HG02571 (cell line): ENCODE data around the gene SETD1B.

Experiments used
- ATAC-seq: cut with Tn5 transposase; IDR thresholded peaks from one replicate; pipeline ENCODE4 v1.9.1; 2021; ENCODE audit warnings: mild to moderate bottlenecking, moderate library complexity; ENCODE audit not compliant: unreplicated experiment

Gene SETD1B

DNA sequence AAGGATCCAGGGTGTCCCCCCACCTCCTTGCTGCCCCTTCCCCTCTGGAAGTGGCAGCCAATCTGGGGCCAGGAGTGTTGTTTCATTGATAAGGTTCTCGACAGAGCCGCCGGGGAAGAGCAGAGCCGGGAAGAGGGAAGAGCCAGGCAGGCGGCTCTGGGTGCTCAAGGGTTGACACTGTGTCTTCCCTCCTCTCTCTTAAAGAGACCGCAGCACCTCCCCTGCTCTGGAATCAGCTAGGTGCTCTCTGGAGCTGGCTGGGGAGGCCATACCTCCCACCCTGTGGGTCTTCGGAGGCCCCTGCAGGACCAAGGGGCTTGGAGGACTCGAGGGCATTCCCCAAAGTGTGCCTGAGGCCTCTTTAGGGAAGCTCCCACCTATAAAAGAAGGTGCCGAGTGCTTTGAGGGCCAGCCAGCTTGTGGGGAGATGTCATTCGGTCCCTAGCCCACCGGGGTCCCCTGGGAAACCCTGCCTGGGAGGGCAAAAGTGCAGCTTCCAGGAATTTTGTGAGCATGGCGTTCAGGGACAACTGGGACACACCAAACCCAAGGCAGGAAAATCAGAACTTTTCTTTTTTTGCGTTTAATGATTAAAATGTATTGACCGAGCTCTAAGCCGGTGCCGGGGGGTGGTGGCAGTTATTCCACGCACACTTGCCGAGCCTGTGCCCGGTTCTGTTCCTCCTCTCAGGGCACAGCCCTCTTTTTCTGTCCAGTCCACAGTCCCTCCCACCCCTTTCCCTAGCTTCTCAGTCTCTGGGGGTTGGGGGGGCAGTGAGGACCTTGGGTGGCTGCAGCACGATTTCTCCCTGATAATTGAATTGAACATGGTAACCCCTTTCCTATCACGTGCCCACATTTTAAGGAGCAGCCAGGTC, 3.0 kb downstream of the SETD1B start:
- no peak for ATAC-seq

DNA sequence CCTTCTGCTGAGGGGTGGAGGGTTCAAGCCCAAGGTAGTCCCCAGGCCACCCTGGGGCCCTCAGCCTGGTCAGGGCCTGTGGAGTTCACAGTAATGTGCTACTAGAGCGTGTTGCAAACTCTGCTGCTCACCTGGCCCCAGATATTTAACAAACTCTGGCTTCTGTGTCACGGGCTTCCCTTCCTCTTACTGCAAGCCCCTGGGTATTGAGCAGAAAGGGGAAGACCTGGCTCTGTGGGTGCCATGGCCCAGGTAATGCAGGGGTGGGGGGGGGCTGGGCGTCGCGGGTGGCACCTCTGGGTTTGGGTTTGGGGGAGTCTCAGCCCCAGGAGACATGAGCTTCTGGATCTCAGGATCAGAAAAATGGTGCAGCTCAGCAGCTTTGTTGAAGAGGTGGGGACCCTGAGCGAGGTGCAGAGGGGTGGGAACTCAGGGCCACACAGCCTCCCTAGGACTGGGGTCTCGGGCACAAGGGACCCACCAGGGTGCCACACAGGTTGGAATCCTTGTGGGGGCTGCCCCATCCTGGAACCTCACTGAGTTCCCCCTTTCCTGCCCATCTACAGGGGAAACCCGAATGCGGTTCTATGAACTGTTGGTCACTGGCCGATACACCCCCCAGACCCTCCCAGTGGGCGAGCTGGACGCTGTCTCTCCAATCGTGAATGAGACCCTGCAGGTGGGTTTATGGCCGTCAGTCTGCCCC, 4.0 kb downstream of the SETD1B start:
- ATAC-seq, result no peak

DNA sequence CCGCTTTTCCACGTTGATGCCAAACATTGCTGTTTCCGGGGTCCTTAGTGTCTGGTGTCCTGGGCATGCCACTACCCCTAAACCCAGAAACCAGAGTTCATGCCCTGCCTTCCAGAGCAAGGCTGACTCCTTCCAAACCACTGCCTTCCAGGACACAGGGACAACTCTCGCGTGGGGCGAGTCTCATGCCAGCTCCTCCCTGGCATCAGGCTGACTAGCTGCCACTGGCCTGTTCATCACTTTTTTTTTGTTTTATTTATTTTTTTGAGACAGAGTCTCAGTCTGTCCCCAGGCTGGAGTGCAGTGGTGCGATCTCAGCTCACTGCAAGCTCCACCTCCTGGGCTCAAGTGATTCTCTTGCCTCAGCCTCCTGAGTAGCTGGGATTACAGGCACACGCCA, 4.8 kb downstream of the SETD1B start:
- no peak for ATAC-seq

DNA sequence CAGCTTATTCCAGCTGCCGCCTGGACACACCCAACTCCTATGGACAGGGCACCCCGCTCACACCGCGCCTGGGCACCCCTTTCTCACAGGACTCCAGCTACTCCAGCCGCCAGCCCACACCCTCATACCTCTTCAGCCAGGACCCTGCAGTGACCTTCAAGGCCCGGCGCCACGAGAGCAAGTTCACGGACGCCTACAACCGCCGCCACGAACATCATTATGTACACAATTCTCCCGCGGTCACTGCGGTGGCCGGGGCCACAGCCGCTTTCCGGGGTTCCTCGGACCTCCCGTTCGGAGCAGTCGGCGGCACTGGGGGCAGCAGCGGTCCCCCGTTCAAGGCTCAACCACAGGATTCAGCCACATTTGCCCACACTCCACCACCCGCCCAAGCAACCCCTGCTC, 5.9 kb downstream of the SETD1B start:
- no peak for ATAC-seq

DNA sequence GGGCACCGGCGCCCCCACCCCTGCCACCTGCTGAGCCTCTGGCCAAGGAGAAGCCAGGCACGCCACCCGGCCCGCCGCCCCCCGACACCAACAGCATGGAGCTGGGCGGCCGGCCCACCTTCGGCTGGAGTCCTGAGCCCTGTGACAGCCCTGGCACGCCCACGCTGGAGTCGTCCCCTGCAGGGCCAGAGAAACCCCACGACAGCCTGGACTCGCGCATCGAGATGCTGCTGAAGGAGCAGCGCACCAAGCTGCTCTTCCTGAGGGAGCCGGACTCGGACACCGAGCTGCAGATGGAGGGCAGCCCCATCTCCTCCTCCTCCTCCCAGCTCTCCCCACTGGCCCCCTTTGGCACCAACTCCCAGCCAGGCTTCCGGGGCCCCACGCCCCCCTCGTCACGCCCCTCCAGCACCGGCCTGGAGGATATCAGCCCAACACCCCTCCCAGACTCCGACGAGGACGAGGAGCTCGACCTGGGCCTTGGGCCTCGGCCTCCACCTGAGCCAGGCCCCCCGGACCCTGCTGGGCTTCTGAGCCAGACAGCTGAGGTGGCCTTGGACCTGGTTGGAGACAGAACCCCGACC, 6.5 kb downstream of the SETD1B start:
- ATAC-seq, result no peak

DNA sequence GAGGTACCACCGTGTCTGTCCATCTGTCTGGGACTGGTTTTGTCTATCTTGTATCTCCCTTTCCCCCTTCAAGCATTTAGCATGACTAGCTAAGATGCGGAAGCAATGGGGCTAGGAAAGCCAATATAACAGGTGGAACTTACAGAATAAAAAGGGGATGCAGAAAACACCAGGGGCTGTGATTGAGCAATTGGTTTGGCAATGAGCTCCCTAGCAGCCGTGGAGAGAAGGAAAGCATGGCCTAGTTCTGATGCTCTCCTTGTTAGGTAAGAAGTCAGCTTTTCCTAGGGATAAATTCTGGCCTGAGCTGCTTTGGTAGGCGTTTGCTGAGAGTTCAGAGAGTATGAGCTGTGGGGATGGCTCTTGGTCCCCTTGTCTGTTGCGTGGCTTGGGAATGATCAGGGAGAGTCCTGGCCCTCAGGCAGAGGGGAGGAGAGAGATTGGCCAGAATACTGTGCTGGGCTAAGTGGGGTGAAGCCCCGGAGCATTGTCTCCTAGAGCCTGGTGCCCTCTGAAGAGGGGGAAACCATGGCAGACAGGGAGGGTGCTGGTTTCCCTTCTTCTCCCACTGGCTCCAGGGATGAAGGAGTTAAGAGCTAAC, 7.1 kb downstream of the SETD1B start:
- ATAC-seq, result no peak

DNA sequence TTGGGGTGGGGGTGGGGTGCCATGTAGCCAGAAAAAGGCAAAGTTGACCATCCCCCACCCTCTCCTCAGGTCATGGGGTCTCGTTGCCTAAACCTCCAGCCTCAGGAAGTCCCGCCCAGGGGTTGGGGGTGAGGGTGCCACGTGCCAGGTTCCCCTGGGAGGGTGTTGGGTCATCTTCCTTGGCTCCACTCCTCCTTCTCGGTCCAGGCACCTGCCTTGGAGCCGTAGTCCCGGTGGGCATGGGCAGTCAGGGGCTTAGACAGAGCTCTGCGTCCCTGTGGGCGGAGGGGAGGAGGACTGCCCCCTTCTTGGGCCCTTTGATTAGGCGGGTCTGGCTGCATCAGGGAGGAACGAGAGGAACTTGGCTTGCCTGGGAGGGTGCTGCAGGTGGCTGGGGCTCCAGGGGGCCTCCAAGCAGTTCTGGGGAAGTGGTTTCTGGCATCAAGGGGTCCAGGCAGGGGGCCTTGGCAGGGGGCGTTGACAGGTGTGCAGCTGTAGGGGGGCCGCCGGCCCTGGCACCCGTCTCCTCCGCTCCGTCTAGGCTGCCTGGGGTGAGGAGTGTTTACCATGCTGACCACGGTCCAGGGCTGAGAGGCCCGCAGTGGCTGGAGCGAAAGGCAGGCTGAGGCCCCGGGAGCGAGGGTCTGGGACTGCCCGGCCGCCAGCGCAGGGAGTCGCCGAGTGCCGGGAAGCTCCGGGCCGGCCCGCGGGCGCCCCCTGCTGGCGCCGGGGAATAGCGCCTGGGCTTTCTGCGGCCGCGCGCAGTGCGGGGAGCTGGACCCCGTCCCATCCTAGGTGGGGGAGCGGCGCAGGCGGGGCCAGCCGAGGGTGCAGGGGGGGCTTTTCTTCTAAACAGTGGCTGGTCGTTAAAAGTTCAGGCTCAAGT, 7.9 kb downstream of the SETD1B start:
- ATAC-seq, result peak; percentile 55

DNA sequence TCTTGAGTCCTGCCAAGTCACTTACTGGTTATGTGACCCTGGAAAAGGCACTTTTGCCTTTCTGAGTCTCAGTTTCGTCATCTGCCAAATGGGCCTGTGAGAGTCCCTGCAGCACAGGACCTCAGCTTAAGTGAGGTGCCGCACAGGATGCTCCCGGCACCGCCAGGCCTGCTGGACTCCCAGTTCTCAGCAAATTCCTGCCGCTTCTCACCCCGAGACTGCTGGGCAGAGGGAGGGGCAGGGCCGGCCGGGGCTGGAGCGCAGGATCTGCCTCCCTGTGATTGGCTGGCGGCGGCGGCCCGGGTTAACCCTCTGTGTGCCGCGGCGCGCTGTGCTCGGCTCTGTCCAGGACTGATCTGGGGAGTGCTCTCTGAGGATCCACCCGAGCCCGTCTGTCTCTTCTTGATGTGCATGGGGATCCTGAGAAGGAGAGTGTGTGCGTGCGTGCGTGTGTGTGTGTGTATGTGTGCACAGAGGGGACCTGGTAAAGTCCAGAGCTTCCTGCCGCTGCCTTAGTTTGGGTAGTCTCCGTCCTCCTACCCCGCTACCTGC, 8.6 kb downstream of the SETD1B start:
- ATAC-seq, result no peak

DNA sequence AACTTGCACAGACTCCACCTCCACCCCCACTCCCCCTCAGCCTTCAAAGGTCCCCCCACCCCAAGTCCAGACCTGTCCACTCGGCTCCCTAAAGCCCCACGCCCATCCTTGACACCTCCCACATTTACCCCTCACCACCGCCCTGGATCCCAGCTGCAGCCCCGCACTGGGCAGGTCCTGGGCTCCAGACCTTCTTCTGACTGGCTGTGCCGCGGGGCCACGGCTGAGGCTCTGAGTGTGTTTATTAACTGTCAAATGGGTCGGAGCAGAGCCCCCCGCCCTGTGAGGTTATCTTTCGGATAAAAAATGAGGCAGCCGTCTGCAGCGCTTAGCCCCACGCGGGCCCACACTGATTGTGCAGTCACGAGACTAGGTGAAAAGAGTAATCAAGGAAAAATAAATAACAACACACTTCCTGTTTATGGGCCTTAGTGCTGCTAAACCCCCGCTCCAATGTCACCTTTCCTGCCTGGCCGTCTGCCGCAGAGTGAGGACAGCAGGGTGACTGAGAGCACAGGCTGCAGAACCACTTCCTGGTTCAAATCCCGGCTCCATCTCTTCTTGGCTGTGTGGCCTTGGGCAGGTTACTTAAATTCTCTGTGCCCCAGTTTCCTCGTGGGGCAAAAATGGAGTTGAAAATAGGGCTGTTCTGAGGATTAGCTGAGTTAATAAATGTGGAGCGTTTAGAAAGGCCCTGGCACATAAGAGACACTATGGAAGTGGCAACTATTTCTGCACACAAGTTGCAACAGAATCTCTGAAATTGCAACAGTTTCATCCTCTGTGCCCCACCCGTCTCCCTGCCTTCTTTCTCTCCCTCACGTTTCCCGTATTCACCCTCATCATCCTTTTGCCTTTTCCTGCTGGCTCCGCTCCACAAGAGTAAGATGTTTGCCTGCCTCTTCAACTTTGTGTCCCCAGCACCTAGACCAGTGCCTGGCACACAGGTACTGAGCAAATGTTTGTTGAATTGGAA, 9.4 kb downstream of the SETD1B start:
- ATAC-seq, result no peak

DNA sequence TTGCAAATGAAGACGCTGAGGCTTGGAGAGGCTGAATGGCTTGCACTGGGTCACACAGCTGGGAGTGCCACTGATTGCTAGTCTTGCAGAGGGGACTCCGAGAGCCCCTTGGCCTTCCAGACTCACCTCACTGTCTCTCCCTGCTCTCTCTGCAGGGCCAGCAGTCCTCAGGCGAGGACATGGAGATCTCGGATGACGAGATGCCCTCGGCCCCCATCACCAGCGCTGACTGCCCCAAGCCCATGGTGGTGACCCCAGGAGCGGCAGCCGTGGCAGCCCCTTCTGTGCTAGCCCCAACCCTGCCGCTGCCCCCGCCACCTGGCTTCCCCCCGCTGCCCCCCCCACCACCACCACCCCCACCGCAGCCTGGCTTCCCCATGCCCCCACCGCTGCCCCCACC, 10.1 kb downstream of the SETD1B start:
- no peak for ATAC-seq

DNA sequence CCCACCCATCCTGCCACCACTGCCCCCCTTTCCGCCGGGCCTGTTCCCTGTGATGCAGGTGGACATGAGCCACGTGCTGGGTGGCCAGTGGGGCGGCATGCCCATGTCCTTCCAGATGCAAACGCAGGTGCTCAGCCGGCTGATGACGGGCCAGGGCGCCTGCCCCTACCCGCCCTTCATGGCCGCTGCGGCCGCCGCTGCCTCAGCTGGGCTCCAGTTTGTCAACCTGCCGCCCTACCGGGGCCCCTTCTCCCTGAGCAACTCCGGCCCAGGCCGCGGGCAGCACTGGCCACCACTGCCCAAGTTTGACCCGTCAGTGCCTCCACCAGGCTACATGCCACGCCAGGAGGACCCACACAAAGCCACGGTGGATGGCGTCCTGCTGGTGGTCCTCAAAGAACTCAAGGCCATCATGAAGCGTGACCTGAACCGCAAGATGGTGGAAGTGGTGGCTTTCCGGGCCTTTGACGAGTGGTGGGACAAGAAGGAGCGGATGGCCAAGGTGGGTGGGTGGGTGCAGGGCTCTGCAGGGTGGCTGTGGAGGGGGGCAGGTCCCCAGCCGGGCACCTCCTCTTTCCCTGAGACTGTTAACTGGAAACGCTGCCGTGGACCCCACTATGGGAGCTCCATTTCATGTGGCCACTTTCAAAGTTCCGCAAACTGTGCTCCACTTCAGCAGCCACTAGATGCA, 10.8 kb downstream of the SETD1B start:
- ATAC-seq, result no peak

DNA sequence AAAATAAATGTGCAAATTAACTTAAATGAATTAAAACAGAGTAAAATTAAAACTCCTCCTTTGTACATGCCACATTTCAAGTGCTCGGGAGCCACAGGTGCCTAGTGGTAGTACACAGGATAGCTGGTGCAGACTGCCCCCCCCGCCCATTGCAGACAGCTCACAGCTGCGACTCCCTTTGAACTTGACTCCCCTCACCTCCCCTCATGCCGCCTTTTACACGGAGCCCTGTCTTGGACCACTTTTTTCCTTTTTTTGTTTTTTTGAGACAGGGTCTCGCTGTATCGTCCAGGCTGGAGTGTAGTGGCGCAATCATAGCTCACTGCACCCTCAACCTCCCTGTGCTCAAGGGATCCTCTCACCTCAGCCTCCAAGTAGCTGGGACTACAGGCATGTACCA, 11.5 kb downstream of the SETD1B start:
- ATAC-seq, result no peak

DNA sequence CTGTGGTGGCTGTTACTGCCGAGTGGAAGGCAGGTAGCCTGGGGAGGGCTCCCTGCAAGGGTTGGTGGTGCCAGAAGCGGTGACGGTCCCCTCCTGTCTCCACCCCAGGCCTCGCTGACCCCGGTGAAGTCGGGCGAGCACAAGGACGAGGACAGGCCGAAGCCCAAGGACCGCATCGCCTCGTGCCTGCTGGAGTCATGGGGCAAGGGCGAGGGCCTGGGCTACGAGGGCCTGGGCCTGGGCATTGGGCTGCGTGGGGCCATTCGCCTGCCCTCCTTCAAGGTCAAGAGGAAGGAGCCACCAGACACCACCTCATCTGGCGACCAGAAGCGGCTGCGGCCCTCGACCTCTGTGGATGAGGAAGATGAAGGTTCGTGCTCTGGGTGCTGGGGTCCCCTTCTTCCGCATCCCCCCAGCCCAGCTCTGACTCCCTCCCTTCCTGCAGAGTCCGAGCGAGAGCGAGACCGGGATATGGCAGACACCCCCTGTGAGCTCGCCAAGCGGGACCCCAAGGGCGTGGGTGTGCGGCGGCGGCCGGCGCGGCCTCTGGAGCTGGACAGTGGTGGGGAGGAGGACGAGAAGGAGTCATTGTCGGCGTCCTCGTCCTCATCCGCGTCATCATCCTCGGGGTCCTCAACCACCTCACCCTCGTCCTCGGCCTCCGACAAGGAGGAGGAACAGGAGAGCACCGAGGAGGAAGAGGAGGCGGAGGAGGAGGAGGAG, 13.3 kb downstream of the SETD1B start:
- ATAC-seq, result no peak

DNA sequence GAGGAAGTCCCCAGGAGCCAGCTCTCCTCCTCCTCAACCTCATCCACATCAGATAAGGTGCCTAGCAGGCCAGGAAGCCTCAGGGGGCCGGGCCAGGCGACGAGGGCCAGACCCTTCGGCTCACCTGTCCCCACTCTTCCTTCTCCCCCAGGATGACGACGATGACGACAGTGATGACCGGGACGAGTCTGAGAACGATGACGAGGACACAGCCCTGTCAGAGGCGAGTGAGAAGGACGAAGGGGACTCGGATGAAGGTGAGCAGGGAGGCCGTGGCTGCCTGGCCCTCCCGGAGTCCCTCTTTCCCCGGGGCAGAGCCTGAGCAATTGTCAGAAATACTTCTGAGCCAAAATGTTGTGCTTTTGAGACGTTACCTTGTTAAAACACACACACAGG, 13.8 kb downstream of the SETD1B start:
- ATAC-seq, result no peak

DNA sequence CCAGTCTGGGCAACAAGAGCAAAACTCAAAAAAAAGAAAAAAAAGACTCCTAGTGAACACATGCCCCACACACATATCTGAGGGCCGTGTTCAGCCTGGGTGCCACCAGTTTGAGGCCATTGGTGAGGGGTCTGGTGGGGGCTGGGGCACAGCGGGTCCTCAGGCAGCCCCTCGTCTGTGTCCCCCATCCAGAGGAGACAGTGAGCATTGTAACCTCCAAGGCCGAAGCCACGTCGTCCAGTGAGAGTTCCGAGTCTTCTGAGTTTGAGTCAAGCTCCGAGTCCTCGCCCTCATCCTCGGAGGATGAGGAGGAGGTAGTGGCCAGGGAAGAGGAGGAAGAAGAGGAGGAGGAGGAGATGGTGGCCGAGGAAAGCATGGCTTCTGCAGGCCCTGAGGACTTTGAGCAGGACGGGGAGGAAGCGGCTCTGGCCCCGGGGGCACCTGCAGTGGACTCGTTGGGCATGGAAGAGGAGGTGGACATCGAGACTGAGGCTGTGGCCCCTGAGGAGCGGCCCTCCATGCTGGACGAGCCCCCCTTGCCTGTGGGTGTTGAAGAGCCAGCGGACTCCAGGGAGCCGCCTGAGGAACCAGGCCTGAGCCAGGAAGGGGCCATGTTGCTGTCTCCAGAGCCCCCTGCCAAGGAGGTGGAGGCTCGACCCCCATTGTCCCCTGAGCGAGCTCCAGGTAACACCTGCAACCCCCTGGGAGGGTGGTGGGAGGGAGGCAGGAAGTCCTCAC, 15.6 kb downstream of the SETD1B start:
- no peak for ATAC-seq

DNA sequence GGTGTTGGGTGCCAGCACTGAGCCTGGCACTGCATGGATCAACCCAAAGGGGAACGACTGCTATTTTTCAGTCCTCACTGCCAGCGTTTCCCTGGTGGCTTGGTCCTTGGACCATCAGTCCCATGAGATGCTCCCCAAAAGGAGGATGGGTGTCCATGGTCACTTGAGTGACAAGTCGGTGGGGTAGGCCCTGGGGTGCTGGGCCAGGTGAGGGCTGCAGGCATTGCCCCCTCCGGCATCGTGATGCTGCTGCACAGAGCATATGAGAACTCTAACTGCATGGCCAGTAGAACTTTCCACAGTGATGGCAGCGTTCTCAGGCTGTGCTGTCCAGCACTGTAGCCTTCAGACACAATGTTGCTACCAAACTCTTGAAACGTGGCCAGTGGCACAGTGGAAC, 16.2 kb downstream of the SETD1B start:
- ATAC-seq, result no peak

DNA sequence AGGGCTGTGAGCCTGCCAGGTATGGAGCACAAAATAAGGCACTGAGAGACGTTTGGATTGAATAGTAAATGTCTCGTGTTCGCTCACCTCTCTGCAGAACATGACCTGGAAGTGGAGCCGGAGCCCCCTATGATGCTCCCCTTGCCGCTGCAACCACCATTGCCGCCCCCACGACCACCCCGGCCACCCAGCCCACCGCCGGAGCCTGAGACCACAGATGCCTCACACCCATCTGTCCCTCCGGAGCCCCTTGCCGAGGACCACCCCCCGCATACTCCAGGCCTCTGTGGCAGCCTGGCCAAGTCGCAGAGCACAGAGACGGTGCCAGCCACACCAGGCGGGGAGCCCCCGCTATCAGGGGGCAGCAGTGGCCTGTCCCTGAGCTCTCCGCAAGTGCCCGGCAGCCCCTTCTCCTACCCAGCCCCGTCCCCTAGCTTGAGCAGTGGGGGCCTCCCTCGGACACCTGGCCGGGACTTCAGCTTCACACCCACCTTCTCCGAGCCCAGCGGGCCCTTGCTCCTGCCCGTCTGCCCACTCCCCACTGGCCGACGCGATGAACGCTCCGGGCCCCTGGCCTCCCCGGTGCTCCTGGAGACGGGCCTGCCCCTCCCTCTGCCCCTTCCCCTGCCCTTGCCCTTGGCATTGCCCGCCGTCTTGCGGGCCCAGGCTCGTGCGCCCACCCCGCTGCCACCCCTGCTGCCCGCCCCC, 18.7 kb downstream of the SETD1B start:
- no peak for ATAC-seq
